Epidermal melanocyte (primary cell): Measurements from ENCODE around the gene RAPGEF5.

Source experiments
- DNase-seq: peaks from one replicate; pipeline ENCODE4 v3.0.0; 2011; ENCODE audit warnings: low spot score; ENCODE audit not compliant: insufficient read length

RAPGEF5 gene, protein sequence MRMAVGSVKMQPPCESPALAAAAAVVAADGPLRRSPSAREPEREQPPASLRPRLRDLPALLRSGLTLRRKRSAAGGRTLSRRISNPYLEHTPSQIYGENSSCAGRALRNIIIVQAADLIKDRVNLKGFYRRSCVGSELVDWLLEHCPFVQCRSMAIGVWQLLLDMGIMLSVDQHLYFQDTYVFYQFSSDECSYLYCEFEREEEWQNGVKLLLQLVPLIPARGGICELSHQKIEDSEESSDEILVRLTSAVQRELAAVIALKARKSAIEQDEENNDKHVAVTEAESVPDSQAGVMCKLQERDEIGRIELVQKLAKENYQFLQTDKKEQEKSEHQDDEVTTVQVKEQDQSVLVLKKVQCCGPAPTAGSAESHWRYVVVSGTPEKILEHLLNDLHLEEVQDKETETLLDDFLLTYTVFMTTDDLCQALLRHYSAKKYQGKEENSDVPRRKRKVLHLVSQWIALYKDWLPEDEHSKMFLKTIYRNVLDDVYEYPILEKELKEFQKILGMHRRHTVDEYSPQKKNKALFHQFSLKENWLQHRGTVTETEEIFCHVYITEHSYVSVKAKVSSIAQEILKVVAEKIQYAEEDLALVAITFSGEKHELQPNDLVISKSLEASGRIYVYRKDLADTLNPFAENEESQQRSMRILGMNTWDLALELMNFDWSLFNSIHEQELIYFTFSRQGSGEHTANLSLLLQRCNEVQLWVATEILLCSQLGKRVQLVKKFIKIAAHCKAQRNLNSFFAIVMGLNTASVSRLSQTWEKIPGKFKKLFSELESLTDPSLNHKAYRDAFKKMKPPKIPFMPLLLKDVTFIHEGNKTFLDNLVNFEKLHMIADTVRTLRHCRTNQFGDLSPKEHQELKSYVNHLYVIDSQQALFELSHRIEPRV

GRCh38 chr7:22356701-22357310 is at the start of gene RAPGEF5:
Gene RAPGEF5, minus strand, starts transcription at chr7:22357154. Its CDS starts 94 bp downstream, at chr7:22357060.
- no peak for DNase-seq

DNA sequence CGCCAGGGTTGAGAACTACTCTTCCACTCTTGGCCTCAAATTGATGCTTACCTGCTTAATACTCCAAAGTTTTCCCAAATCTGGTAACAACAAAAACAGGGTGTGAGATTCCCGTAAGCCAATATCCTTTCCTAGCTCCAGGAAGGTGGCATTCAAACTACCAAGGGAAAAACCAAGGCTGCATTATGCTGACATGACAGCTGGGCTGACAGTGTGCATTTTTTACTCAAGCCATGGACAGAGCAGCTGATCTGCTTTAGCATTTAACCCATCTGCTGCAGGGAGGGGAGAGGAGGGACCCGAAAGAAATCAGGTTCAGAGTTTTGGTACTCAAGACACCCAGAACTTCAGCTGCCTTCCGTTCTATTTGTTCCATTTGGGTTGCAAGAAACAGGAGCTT is 49.8 kb upstream of the RAPGEF5 start:
- DNase-seq: no peak

DNA sequence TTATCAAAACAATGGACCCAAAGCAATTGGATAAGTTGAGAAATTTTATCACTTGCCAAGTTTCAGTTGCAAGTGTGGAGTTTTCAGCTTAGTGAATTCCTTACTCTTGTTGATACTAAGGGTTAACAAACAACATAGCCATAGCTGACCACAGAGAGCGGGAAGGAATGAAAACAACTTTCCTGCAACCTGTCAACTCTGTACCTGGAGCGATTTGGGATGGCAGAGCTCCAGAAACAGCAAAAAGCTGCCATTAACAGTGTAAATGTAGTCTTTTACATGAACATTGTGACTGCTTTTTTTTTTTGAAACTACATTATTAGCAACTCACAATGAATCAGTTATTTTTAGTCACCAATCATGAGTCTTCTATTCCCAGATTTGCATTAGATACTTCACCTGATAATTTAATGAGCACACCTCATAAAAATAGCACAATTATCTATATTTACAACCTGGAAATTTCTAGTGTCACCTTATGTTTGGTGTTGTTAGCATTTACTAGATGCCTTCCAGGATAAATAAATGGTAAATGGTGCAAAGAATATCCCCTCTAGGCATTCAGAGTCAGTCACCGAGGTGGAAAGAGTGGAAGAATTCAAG is 47.6 kb upstream of the RAPGEF5 start:
- DNase-seq: no peak

GRCh38 chr7:22403344-22403743 is 46.4 kb upstream of the RAPGEF5 start:
- DNase-seq: no peak

DNA sequence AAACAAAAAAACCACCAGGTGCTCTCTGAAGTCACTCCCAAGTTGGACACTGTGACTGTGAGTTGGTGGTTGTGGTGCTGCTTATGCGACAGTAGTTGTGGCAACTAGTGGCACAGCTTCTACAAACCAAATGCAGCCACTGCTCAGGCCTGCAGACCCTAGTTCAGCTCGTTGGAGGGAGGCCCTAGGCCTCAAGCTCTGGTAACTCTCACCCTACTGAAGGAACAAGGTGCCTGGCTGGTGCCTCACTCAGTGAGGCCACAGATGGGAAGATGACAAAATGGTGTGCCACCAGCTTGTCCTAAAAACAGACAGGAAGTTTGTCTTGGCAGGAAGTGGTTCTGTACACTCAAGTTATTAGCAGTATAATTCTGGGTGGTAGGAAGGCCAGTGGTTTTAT is 45.3 kb upstream of the RAPGEF5 start:
- no peak for DNase-seq

DNA sequence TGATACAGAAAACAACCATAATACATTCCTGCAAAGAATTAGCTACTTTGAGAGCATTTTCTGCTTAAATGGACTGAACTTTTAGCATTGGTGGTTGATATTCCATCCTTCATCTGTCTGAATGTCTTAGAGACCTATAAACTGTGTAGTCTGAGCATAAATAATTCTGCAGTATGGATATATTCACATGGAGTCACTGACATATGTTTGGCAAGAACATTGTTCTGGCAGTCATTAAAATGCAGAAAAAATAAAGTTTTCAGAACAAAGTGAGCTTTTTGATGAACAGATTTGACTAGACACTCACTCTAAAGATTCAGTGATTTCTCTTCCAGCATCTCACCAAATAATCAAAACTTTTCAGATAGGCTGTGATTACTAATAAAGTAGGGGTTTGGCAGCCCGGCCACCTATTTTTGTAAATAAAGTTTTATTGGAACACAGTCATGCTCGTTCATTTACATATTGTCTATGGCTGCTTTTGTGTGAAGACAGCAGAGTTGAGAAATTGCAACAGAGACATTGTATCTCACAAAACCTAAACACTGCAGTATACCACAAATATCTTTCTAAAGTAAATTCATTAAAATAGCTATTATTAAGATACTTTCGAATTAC is 44.1 kb upstream of the RAPGEF5 start:
- no peak for DNase-seq

DNA sequence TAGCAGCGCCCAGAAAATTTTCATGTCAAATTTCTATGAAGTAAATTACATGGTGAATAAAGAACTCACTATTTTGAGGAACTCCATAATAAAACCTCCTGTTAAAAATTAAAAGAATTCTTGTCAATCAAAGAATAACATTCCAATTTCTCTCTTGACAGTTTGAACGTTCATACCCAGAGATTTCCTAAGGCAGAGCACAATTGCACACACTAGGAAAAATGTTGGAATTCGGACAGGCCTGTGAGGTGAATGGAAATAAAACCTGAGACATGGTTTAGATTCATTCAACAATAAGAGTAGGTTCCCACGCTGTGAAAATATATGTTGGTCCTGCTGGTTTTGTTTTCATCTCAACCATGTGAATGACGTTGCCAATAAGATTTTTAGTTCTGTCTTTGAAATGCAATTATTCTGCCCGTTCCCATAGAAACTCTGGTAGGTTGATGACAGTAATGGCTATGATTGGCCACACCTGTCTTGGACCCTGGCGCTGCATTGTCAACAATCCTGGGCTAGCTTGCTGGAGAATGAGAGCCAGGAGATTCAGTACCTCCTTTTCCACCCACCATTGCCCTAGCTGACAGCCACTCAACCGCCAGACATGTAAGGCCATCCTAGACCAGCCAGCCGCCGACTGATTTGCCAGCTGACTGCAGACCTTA is 43.3 kb upstream of the RAPGEF5 start:
- no peak for DNase-seq

DNA sequence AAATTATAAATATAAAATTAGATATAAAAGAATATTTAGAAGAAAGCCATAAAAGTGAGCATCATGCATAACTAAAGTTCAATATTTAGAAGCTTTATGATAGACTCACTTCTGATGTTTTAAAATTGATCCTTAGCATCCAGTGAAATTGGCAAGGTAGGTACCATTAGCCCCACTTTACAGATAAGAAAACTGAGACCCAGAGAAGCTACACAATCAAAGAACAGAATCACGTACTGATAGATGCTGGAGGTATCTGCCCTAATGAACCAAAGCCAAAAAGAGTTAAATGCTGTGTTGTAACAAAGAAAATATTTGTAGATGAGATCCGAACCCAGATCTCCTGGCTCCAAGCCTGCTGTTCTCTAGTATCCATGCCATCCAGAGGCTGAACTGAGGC is 42.6 kb upstream of the RAPGEF5 start:
- no peak for DNase-seq

DNA sequence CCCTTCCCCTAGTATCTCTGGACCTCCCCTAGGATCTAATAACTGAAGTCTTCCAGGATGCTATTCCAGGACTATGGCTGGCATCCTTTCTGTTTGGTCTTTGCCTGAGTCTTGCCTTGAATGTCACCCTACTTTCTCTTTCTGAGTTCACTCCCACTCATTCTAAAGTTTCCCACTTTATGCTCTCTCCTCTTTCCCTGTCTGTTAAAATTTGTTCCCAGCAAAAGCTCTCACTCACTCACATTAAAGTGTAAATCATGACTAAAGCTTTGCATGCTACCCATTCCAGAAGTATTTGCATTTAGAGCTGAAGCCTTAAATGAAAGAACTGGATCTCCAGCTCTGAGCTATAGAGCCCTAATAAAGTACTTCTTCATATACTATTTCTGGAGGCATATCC is 42.1 kb upstream of the RAPGEF5 start:
- DNase-seq: no peak

DNA sequence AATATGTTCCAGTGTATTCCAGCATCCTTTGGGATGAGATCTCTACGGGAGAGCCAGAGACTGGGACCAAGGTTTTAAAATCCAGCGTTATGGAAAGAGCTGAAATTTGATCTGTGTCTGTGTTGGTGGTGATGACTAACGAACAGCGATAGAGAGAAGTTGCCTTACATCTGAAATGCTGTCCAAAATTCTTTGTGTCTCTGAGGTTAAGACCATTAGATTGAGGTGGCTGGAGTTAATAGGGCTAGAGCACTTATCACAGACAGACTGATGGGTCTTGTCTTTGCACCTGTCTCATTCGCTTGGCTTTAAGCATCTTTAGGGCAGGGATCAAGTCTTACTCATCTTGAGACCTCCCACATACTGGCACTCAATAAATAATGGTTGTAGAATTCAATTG is 41.0 kb upstream of the RAPGEF5 start:
- DNase-seq: no peak

GRCh38 chr7:22395222-22395621 is 38.3 kb upstream of the RAPGEF5 start:
- no peak for DNase-seq

GRCh38 chr7:22394739-22395138 is 37.8 kb upstream of the RAPGEF5 start:
- DNase-seq: no peak

- no peak for DNase-seq
Measured at GRCh38 chr7:22393913-22394729, 37.2 kb upstream of the RAPGEF5 start.

GRCh38 chr7:22390516-22390915 is 33.6 kb upstream of the RAPGEF5 start:
- no peak for DNase-seq

- no peak for DNase-seq
Measured at GRCh38 chr7:22389892-22390291, 32.9 kb upstream of the RAPGEF5 start.

DNA sequence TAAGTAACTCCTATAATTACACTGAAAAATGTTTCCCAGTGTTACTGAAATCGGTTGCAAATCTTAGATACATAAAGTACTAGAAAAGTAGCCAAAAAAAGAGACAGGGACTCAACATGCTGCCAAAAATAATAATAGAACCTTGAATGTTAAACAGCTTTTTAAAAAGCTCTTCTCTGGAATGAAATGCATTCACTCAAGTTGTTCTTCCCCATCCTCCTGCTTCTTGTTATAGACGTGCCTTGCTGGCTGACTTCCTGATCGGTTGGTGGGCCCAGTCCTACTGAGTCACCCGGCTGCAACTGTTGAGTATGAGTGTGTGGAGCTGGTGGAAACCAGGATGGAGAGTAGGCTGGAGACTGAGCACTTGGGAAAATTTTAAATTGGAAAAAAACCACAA is 30.6 kb upstream of the RAPGEF5 start:
- no peak for DNase-seq

- DNase-seq: no peak
Measured at GRCh38 chr7:22386865-22387264, 29.9 kb upstream of the RAPGEF5 start.

GRCh38 chr7:22386206-22386858 is 29.4 kb upstream of the RAPGEF5 start:
- no peak for DNase-seq

GRCh38 chr7:22385326-22385725 is 28.4 kb upstream of the RAPGEF5 start:
- DNase-seq: no peak
